Activated T-cell treated with anti-CD3 and anti-CD28 coated beads for 4 hours (primary cell): ENCODE data around the gene PANX1.
"Not testable (repeated sequence)": the region's sequence is repeated elsewhere in the genome, so short reads cannot be mapped to it uniquely, and the experiment has no call there.

Experiments
- DNase-seq: peaks from one replicate; pipeline ENCODE4 v3.0.0-alpha.2; 2020

PANX1 gene

GRCh38 chr11:94150704-94151685, 22.4 kb downstream of the PANX1 start:
- DNase-seq = no peak

- DNase-seq = no peak
These were observed 23.4 kb downstream of the PANX1 start for GRCh38 chr11:94151903-94152677.

DNA sequence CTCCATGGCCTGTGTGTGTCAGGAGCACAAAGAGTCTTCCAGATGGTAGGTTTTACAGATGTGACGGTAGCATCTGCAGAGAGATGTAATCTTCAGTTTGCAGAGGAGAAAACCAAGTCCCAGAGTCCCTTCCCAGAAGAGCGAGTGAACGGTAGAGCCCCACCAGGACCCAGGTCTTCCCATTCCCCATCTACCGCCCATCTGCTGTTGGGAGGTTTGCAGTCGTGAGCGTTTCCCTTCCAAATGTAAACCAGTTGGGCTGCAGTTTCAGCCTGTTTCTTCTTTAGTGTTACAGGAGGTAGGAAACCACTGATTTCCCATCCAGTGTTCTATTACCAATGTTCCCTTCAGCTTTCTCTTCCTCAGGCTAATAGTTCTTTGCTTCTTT, 24.0 kb downstream of the PANX1 start:
- no peak for DNase-seq

GRCh38 chr11:94153320-94153719, 24.7 kb downstream of the PANX1 start:
- DNase-seq = no peak

DNA sequence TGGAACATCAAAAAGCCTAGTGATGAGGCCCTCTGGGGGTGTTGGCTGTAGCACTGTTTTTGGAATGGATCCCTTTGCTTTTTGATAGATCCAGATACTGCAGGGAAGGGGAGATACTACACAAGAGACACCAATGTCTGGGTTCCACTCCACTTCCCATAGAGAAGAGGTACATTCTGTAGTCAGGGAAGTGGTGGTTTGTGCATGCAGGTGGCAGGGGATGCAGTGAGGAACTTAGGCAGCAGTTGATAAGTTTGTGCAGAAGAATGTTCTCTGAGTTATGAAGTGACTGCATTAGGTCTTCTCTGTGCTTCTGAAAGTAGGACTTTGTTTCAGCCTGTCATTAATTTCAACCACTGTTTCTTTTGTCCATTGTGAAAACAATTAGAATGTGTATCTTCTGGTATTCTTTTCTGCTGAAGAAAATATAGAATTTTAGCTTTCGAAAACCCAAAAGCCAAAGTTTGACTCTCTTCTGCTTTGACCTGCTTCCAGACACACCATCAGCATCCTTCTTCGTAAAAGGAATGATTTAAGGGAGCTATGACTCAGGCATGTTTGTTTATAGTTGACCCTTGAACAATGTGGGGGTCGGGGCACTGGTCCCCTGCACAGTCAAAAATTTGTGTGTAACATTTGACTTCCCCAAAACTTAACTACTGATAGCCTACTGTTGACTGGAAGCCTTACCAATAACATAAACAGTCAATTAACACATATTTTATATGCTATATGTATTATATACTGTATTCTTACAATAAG, 25.6 kb downstream of the PANX1 start:
- no peak for DNase-seq

GRCh38 chr11:94157339-94157738, 28.7 kb downstream of the PANX1 start:
- not testable (repeated sequence) for DNase-seq

DNA sequence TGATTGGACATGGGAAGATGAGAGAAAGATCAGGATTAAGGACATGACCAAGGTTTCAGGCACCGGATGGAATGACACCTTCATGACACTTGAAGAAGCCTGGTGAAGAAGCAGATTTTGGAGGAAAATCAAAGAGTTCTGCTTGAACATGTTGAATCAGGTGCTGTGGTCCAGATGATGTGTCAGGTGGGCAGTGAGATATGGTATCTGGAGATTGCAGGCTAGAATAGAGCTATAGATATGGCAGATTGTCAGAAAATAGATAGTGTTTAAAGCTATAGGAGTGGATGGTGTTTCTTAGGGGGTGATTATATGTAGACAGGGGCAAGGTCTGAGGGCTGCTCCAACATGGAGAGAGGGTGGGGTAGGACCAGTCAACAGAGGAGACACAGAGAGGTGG, 40.2 kb downstream of the PANX1 start:
- no peak for DNase-seq

DNA sequence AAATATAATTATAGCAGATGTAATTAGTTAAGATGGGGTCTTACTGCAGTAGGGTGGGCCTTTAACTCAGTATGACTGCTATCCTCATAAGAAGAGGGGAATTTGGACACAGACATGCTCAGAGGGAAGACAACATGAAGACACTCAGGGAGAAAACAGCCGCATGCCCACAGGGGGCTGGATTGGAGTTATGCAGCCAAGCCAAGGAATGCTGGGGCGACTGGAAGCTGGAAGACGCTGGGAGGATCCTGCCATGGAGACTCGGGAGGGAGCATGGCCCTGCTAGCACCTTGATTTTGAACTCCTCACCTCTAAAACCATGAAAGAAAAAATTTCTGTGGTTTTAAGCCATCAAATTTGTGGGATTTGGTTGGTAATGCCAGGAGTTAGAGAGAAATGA, 40.9 kb downstream of the PANX1 start:
- DNase-seq = no peak

DNA sequence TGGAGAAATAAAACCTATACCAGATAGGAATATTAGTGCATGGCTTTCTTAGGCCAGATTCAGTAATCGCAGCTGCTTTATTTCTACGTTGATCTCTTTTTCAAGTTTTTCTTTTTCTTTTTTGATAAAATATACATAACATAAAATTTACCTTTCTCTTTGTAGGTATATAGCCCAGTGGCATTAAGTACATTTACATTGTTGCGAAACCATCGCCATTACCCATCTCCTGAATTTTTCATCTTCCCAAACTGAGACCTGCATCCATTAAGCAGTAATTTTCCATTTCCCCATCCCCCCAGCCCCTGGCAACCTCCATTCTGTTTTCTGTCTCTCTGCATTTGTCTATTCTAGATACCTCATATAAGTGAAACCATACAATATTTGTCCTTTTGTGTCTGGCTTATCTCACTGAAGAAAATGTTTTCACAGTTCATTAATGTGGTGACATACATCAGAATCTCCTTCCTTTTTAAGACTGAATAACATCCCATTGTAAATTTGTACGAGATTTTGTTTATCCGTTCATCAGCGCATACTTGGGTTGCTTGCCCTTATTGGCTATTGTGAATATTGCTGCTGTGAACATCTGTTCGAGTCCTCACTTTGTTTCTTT, 41.4 kb downstream of the PANX1 start:
- DNase-seq = no peak

- DNase-seq = no peak
These were observed 42.3 kb downstream of the PANX1 start for GRCh38 chr11:94170953-94171352.

DNA sequence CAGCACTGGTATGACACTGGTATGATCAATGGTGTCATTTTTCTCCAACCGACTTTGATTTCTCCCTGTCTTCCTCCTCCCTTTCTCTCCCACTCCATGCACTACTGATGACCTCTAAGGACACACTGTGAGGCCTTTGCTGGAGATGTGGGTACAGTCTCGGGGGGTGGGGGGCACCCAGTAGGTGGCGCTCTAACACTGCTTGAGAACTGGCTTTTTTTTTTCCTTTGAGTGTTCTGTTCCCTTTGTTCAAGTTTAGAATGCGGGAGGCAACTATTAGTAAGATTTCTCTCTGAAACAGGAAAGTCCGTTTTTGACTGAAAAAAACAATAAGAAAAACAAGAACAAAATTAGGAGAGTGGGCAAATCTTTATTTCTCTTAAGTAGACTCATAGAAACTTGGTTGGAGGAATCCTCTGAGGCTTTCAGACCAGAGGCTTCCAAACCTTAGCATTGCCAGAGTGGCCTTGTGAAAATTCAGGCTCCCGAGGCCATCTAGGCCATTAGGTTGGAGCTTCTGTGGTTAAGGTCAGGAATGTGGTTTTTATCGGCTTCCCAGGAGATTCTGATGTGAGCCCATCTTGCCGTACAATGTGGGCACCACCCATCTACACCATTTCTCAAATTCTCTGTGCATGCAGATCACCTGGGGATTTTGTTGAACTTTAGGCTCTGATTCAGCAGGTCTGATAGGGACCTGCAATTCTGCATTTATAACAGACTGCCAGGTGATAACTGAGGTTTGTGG, 43.2 kb downstream of the PANX1 start:
- no peak for DNase-seq

DNA sequence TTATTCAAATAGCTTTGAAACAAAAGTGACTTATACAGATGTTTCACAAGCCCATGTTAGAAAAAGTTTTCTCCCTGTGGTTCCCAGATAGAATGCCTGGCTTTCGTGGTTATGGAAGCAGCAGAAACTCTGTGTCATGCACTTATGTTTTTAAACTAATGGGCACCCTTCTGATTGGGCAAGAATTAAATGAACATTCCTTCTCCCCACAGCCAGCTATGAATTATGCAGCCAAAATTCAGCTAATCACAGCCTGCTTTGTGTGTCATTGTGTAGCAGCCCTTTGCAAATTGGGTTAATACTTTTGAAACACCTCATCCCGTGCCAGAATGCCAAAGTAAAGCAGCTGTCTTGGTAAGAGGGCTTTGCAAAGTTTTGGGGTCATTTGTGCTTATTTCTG, 46.9 kb downstream of the PANX1 start:
- DNase-seq = no peak

- DNase-seq = no peak
These were observed 49.7 kb downstream of the PANX1 start for GRCh38 chr11:94178331-94178730.

- DNase-seq = no peak
These were observed 51.1 kb downstream of the PANX1 start for GRCh38 chr11:94179696-94180095.

GRCh38 chr11:94181526-94181925, 52.9 kb downstream of the PANX1 start:
- no peak for DNase-seq

GRCh38 chr11:94181943-94182342, 53.3 kb downstream of the PANX1 start:
- no peak for DNase-seq

DNA sequence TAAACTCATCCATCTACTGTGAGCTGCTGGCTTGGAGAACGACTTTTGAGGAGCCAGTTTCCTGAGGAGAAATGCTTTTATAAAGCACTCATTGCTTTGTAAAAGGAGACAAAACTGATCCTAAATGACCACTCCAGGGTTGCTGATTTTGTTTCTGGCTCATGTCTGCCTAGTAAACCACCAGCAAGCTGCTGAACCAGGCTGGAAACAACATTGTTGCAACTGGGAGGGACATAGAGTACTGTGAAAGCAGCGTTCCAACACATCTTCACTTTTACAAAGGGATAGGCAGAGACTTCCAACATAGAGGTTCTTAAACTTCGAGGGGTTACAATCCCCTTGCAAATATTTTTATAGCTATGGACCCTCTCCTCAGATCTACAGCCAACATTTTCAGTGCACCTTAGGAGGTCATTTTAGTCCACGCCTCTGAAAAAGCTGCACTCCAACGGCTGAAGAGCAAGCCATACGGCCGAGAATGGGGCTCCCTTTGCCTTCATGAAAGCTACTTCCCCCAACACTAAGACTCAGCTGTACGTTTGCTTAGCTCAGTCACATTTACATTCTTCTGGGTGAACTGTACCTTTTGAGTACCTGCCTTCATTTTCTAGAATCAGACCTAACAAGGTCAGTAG, 54.7 kb downstream of the PANX1 start:
- DNase-seq = no peak

DNA sequence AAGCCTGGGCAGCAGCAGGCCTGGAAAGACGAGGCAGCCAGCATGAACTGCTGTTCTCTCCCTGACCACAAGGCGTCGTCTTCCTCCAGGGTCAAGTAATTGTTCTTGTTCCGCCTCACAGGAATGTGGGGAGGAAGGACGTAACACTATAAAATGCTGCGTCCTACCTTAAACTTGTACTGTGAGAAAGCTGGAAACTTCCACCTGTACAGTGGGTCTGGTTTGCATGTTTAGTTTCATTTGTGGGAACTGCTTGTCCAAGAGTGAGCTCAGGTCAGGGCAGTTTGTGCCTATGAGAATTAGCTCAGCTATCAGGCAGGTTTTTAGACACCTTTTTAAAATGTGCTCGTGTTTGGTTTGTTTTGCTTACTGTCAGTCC, 55.2 kb downstream of the PANX1 start:
- no peak for DNase-seq

DNA sequence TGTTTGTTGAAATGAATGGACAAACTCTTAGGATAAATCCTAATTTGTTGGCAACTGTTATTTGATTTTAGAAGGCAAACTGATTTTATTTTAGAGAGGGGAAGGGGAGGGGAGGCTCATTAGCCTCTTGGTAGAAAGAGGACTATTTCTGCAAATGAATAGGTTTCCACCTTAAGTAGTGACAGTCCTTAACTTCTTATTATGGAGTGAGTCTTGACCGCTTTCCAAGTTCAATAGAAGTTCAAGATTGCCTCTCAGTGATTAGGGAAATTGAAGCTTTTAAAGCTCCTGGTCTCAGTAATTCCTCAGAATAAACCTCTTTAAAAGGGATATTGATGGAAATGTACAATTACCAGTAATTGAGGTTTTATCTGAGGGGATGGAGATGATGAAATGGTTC, 55.7 kb downstream of the PANX1 start:
- no peak for DNase-seq

DNA sequence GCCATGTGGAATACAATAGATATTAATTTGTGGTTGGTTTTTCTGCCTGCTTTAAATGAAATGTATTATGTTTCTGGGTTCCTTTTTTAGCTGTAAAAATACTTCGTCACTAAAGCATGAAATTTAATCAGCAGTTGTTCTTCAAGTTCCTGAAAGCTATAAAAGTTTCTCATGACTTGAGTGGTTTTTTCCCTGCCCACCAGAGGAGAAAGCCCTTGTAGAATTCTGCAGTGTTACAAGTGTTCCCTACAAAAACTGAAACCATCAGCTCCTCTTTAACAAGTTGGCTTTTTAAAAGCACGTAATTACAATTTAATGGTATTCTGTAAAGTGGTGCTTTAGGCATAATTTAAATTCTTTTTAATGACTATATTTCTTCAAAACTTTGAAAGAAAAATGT, 56.2 kb downstream of the PANX1 start:
- no peak for DNase-seq

DNA sequence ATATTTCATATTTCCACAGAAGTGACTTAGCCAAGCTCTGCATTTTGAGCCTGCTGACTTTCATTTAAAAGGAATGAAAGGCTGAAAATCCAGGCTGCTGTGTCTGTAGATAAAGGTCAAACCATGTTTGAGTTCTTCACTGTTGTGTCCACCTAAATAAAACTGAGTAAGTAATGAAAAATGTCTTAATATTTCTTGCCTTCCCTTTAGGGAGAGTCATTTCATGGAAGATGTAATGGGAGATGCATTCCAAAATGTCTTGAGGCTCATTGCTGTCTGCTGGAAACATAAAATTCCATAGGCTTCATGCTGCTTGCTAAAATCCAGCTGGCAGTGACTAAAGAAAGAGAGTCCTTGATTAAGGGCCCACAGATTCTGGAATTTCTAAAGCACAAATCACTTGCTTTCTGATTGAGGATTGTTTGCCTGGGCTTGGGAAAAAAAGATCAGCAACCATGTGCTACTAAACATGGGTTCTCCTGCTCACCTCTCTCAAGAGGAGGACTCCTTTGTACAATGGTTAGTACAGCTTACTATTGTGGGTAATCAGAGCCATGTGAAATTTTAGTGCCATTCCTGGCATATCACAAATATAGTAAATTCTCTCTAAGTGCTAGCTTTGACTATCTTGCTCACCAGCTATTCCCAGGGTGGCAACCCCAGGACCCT, 56.9 kb downstream of the PANX1 start:
- no peak for DNase-seq
